Activated naive CD8-positive, alpha-beta T cell treated with anti-CD3 and anti-CD28 coated beads, Interleukin-2, amount 10 ng/mL, durations not matched to agents 7 days and 5 days (primary cell): ENCODE measurements around the gene SEMA4C. TPM values are rescaled to one million over a fixed set of nuclear protein-coding genes. Genes with fewer than 3 reads are reported as not detected.

ENCODE experiments used
- ATAC-seq: fragments of 150-1000 bp; cut with Tn5 transposase; one replicate; pipeline ENCODE4 v1.10.0; 2021; ENCODE audit warnings: low read depth, moderate library complexity
- POLR2A ChIA-PET: fragments of 350-600 bp; sonication (Branson Sonifier 250); formaldehyde crosslinking; loops from one replicate; lab custom pipeline; 2021; ENCODE audit warnings: antibody characterized with exemption; lab: Charles Lee
- DNase-seq: peaks from one replicate; pipeline ENCODE4 v3.0.0; 2021
- H3K27ac Mint-ChIP-seq: one replicate; pipeline ENCODE4 v1.8.0; 2022; ENCODE audit warnings: mild to moderate bottlenecking, mixed read lengths
- H3K27me3 Mint-ChIP-seq: one replicate; pipeline ENCODE4 v1.8.0; 2022; ENCODE audit warnings: mild to moderate bottlenecking, moderate library complexity, mixed read lengths
- H3K36me3 Mint-ChIP-seq: one replicate; pipeline ENCODE4 v1.8.0; 2021; ENCODE audit warnings: mild to moderate bottlenecking, mixed read lengths
- H3K4me1 Mint-ChIP-seq: one replicate; pipeline ENCODE4 v1.8.0; 2021; ENCODE audit warnings: mixed read lengths
- H3K4me3 Mint-ChIP-seq: one replicate; pipeline ENCODE4 v1.8.0; 2022; ENCODE audit warnings: mild to moderate bottlenecking, moderate library complexity, mixed read lengths
- H3K9me3 Mint-ChIP-seq: one replicate; pipeline ENCODE4 v1.8.0; 2021; ENCODE audit warnings: mixed read lengths
- total RNA-seq, 2 experiments: library from RNA; stranded (reverse); gene quantifications; one replicate each; pipeline ENCODE4 v1.2.3, GENCODE V29; 2021

SEMA4C gene
- total RNA-seq, 2 experiments from 2014 or later, result 28.8 to 30.6 TPM

- Mint-ChIP-seq H3K36me3 (no peaks in the 10 kb centered on the region), H3K27me3 (no peaks in the 10 kb centered on the region), H3K4me1 (no peaks in the 10 kb centered on the region), H3K9me3 (no peaks in the 10 kb centered on the region), H3K4me3 (no peak overlapping the region), H3K27ac (no peak overlapping the region)
- DNase-seq, result no peak
- no peak for ATAC-seq
- POLR2A ChIA-PET, result no interaction called here
These were observed 12.3 kb upstream of the SEMA4C start for GRCh38 chr2:96882230-96882629.

- POLR2A ChIA-PET, result interaction anchor here (1.0 to 1.2 kb wide), 2 partner anchors 11 to 43 kb away, joined by 3 to 4 read pairs; no protein-coding TSS in a partner anchor
- H3K4me3 Mint-ChIP-seq, result no peak overlapping the region
- H3K9me3 Mint-ChIP-seq, result no peaks in the 10 kb centered on the region
- H3K4me1 Mint-ChIP-seq, result peaks cover under 1% of the 10 kb centered on the region
- ATAC-seq (no peak), DNase-seq (no peak)
- H3K27ac Mint-ChIP-seq, result no peak overlapping the region
- no peaks in the 10 kb centered on the region for H3K36me3 Mint-ChIP-seq
- no peaks in the 10 kb centered on the region for H3K27me3 Mint-ChIP-seq
These were observed 11.7 kb upstream of the SEMA4C start for GRCh38 chr2:96881349-96882195.

GRCh38 chr2:96880891-96881273, 11.0 kb upstream of the SEMA4C start:
- Mint-ChIP-seq H3K27me3 (no peaks in the 10 kb centered on the region), H3K9me3 (no peaks in the 10 kb centered on the region), H3K4me1 (peaks cover 3% of the 10 kb centered on the region), H3K4me3 (no peak overlapping the region), H3K27ac (no peak overlapping the region), H3K36me3 (no peaks in the 10 kb centered on the region)
- no peak for ATAC-seq
- DNase-seq, result no peak
- POLR2A ChIA-PET, result interaction anchor here (1.0 to 1.2 kb wide), 2 partner anchors 10 to 43 kb away, joined by 3 to 4 read pairs; no protein-coding TSS in a partner anchor

- Mint-ChIP-seq H3K4me3 (no peak overlapping the region), H3K4me1 (peaks cover 6% of the 10 kb centered on the region), H3K27ac (no peak overlapping the region), H3K9me3 (no peaks in the 10 kb centered on the region), H3K27me3 (no peaks in the 10 kb centered on the region), H3K36me3 (no peaks in the 10 kb centered on the region)
- DNase-seq (no peak), ATAC-seq (no peak)
- POLR2A ChIA-PET, result no interaction called here
These were observed 9.7 kb upstream of the SEMA4C start for GRCh38 chr2:96879545-96880040.

GRCh38 chr2:96878796-96879544, 9.1 kb upstream of the SEMA4C start:
- no peak for DNase-seq
- H3K9me3 Mint-ChIP-seq, result no peaks in the 10 kb centered on the region
- POLR2A ChIA-PET, result no interaction called here
- ATAC-seq, result no peak
- H3K4me1 Mint-ChIP-seq, result peaks cover 9% of the 10 kb centered on the region
- H3K27me3 Mint-ChIP-seq, result peaks cover 4% of the 10 kb centered on the region
- H3K36me3 Mint-ChIP-seq, result no peaks in the 10 kb centered on the region
- no peak overlapping the region for H3K4me3 Mint-ChIP-seq
- H3K27ac Mint-ChIP-seq, result no peak overlapping the region

- no peak for ATAC-seq
- POLR2A ChIA-PET, result interaction anchor here (0.6 kb wide), 1 partner anchor 74 kb away, joined by 4 read pairs; no protein-coding TSS in a partner anchor
- no peak overlapping the region for H3K4me3 Mint-ChIP-seq
- DNase-seq, result no peak
- no peak overlapping the region for H3K27ac Mint-ChIP-seq
- H3K27me3 Mint-ChIP-seq, result peaks cover 4% of the 10 kb centered on the region
- peaks cover 9% of the 10 kb centered on the region for H3K4me1 Mint-ChIP-seq
- H3K36me3 Mint-ChIP-seq, result no peaks in the 10 kb centered on the region
- no peaks in the 10 kb centered on the region for H3K9me3 Mint-ChIP-seq
These were observed 8.3 kb upstream of the SEMA4C start for GRCh38 chr2:96878171-96878570.

GRCh38 chr2:96877631-96878092, 7.8 kb upstream of the SEMA4C start:
- POLR2A ChIA-PET, result interaction anchor here (0.6 to 0.7 kb wide), 2 partner anchors 49 to 73 kb away, joined by 3 to 4 read pairs; no protein-coding TSS in a partner anchor
- no peak for ATAC-seq

GRCh38 chr2:96877042-96877451, 7.2 kb upstream of the SEMA4C start:
- Mint-ChIP-seq H3K4me1 (peaks cover 11% of the 10 kb centered on the region), H3K27me3 (peaks cover 4% of the 10 kb centered on the region), H3K4me3 (no peak overlapping the region), H3K36me3 (no peaks in the 10 kb centered on the region), H3K27ac (no peak overlapping the region), H3K9me3 (no peaks in the 10 kb centered on the region)
- ATAC-seq (no peak), DNase-seq (no peak)
- POLR2A ChIA-PET, result interaction anchor here (0.7 kb wide), 1 partner anchor 49 kb away, joined by 3 read pairs; no protein-coding TSS in a partner anchor

More at GRCh38 chr2:96877631-96878092, 7.8 kb upstream of the SEMA4C start:
- H3K27me3 Mint-ChIP-seq, result peaks cover 4% of the 10 kb centered on the region
- no peak overlapping the region for H3K4me3 Mint-ChIP-seq
- no peak overlapping the region for H3K27ac Mint-ChIP-seq
- no peak for DNase-seq
- H3K4me1 Mint-ChIP-seq, result peaks cover 10% of the 10 kb centered on the region
- no peaks in the 10 kb centered on the region for H3K9me3 Mint-ChIP-seq
- H3K36me3 Mint-ChIP-seq, result no peaks in the 10 kb centered on the region

- ATAC-seq, result no peak
- H3K27me3 Mint-ChIP-seq, result peaks cover 4% of the 10 kb centered on the region
These were observed 6.6 kb upstream of the SEMA4C start for GRCh38 chr2:96876269-96877041.

GRCh38 chr2:96875498-96876268, 5.8 kb upstream of the SEMA4C start:
- H3K27ac Mint-ChIP-seq, result no peak overlapping the region
- no peak for ATAC-seq
- H3K4me3 Mint-ChIP-seq, result no peak overlapping the region

More at GRCh38 chr2:96876269-96877041, 6.6 kb upstream of the SEMA4C start:
- H3K27ac Mint-ChIP-seq, result no peak overlapping the region
- no peaks in the 10 kb centered on the region for H3K9me3 Mint-ChIP-seq
- DNase-seq, result no peak
- no peak overlapping the region for H3K4me3 Mint-ChIP-seq
- POLR2A ChIA-PET, result interaction anchor here (1.0 kb wide), 1 partner anchor 48 kb away, joined by 3 read pairs; no protein-coding TSS in a partner anchor
- no peaks in the 10 kb centered on the region for H3K36me3 Mint-ChIP-seq
- H3K4me1 Mint-ChIP-seq, result peaks cover 11% of the 10 kb centered on the region

GRCh38 chr2:96874198-96874831, 4.4 kb upstream of the SEMA4C start:
- ATAC-seq, result no peak
- Mint-ChIP-seq H3K4me3 (no peak overlapping the region), H3K9me3 (no peaks in the 10 kb centered on the region), H3K4me1 (peaks cover 19% of the 10 kb centered on the region), H3K27ac (no peak overlapping the region), H3K36me3 (no peaks in the 10 kb centered on the region), H3K27me3 (peaks cover 4% of the 10 kb centered on the region)
- no peak for DNase-seq
- POLR2A ChIA-PET, result interaction anchor here (0.7 to 1.1 kb wide), 2 partner anchors 17 to 39 kb away, joined by 3 to 5 read pairs; partner anchors contain the start of gene ANKRD39

More at GRCh38 chr2:96875498-96876268, 5.8 kb upstream of the SEMA4C start:
- H3K27me3 Mint-ChIP-seq, result peaks cover 4% of the 10 kb centered on the region
- no peak for DNase-seq
- POLR2A ChIA-PET, result interaction anchor here (0.7 to 1.1 kb wide), 3 partner anchors 18 to 49 kb away, joined by 3 to 5 read pairs (median 3); partner anchors contain the start of gene ANKRD39
- H3K9me3 Mint-ChIP-seq, result no peaks in the 10 kb centered on the region
- H3K4me1 Mint-ChIP-seq, result peaks cover 16% of the 10 kb centered on the region
- no peaks in the 10 kb centered on the region for H3K36me3 Mint-ChIP-seq
